Colonic mucosa (tissue), 4 donors: Measurements from ENCODE around the gene SLC24A5. TPM values are rescaled to one million over a fixed set of nuclear protein-coding genes. Genes with fewer than 3 reads are reported as not detected.
A peak's percentile ranks its signal among the peaks of the same experiment; 100 is the strongest.

Experiments used
- DNase-seq: peaks from one replicate; pipeline ENCODE4 v3.0.0-alpha.2; 2020
- H3K27ac ChIP-seq: fragments of 200-600 bp; one replicate; pipeline ENCODE4 v1.8.0; 2021
- H3K27me3 ChIP-seq: fragments of 200-600 bp; one replicate; pipeline ENCODE4 v1.8.0; 2021
- H3K36me3 ChIP-seq: fragments of 200-600 bp; one replicate; pipeline ENCODE4 v1.8.0; 2021
- H3K4me1 ChIP-seq: fragments of 200-600 bp; one replicate; pipeline ENCODE4 v1.8.0; 2021; ENCODE audit warnings: mild to moderate bottlenecking
- H3K4me3 ChIP-seq: fragments of 200-600 bp; one replicate; pipeline ENCODE4 v1.8.0; 2021
- H3K9ac ChIP-seq, 2 donors: one replicate each; pipeline ENCODE4 v1.7.0; 2013; ENCODE audit warnings: control low read depth in 2 of 2, low read depth in 2 of 2, low read length in 2 of 2
- H3K9me3 ChIP-seq: fragments of 200-600 bp; one replicate; pipeline ENCODE4 v1.8.0; 2021
- CTCF ChIP-seq: fragments of 200-600 bp; IDR thresholded peaks from one replicate; pipeline ENCODE4 v1.8.0; 2022; ENCODE audit warnings: antibody characterized with exemption, mild to moderate bottlenecking
- intact Hi-C: fragments of 100-400 bp; cut with DNase I; formaldehyde crosslinking; loops from one replicate; pipeline ENCODE4 v1.14.1; 2022
- total RNA-seq, 2 donors: library from RNA; stranded (reverse); fragmentation: NEBNext Ultra II Directional in 1 of 2; extraction: Animal tissue kit (Norgen Biotek cat#: 25700) in 1 of 2; gene quantifications; one replicate each; pipeline ENCODE4 v1.2.1, GENCODE V29; 2021
- donor health status: healthy.
- donor health status: DM: no; HTN: no; CAD: no.
- donor health status: DM: no; HTN: no; CAD: no.

SLC24A5 gene
- total RNA-seq, 2 donors from 2014 or later: not detected

DNA sequence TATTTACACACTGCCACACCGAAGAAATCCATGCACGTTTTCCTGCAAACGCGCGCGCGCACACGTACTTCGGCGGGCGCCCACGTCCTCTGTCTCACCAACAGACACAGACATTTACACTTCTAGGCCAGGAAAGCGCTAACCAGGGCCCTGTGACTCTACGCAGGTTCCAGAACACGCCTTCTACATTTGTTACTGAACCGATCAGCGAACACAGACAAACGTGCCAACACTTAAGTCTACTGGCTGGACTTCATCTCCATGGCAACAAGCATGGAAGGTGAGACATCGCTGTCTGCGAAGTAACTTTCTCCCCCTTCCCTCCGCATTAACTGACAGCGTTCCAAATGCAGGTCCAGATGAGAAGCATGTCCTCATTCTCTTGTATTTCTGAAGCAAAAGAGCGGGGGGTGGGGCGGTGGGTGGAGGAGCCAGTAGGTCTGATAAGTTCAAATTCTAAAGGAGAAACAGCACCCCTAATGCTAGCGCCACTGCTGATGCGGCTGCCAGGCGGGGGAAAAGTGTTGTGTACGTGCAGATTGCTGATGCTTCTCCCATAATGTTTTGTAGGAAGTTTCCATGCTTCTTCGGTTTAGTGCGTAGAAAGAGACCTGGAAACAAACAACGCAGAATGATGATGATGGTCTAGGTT is 70.9 kb downstream of the SLC24A5 start, which contains the start of gene CTXN2:
Gene CTXN2, plus strand, starts transcription at position 92 of the 652 bp plus-strand sequence. CDS start 9,636 bp downstream, outside the sequence.
- H3K9me3 ChIP-seq: no peaks in the 10 kb centered on the region
- H3K4me3 ChIP-seq: peak within 1 kb of the TSS; percentile 17
- TF ChIP-seq CTCF: no peak
- no peak within 1 kb of the TSS for H3K9ac ChIP-seq
- peak; percentile 18 for DNase-seq
- H3K27ac ChIP-seq: no peak within 1 kb of the TSS
- H3K36me3 ChIP-seq: no peaks in the 10 kb centered on the region
- no peaks in the 10 kb centered on the region for H3K4me1 ChIP-seq
- no peaks in the 10 kb centered on the region for H3K27me3 ChIP-seq
- intact Hi-C loops: no loop called here

Other genes with a start within 250 kb of the SLC24A5 start
- gene MYEF2, start 57.3 kb downstream of the SLC24A5 start, total RNA-seq: 10 to 100 TPM; 12.4 to 13.5 TPM
- gene CTXN2, start 70.7 kb downstream of the SLC24A5 start, total RNA-seq: under 1 TPM; 0.07 to 0.16 TPM
- gene SLC12A1, start 85.3 kb downstream of the SLC24A5 start, total RNA-seq: not detected
- 100 to 1,000 TPM in 1 of 2 donors, 10 to 100 TPM in 1; 69.2 to 153 TPM for gene DUT, start 210.4 kb downstream of the SLC24A5 start, total RNA-seq